BJ (cell line): ENCODE data around the gene ACAT2. TPM values are rescaled to one million over a fixed set of nuclear protein-coding genes. Genes with fewer than 3 reads are reported as not detected.
"Not testable (repeated sequence)": the region's sequence is repeated elsewhere in the genome, so short reads cannot be mapped to it uniquely, and the experiment has no call there.

Source experiments
- CTCF ChIA-PET: fragments of 350-600 bp; formaldehyde crosslinking; extraction: SDS; loops from one replicate; lab custom pipeline; 2021; ENCODE audit warnings: antibody characterized with exemption, inconsistent platforms; lab: Yijun Ruan, JAX
- POLR2A ChIA-PET: fragments of 300-600 bp; sonication (Branson Sonifier 250); formaldehyde crosslinking; extraction: SDS; loops from one replicate; lab custom pipeline; 2021; ENCODE audit warnings: antibody characterized with exemption; lab: Charles Lee
- DNase-seq: peaks from one replicate; pipeline ENCODE4 v3.0.0-alpha.2; 2011; ENCODE audit warnings: low read depth
- H3K27me3 ChIP-seq: 2 replicates; pipeline ENCODE4 v1.6.0; 2011; ENCODE audit warnings: low read length; ENCODE audit not compliant: control insufficient read depth, insufficient read depth
- H3K36me3 ChIP-seq: 2 replicates; pipeline ENCODE4 v1.5.1; 2011; ENCODE audit warnings: low read length; ENCODE audit not compliant: control insufficient read depth, insufficient read depth
- H3K4me3 ChIP-seq: 2 replicates; pipeline ENCODE4 v1.5.1; 2011; ENCODE audit warnings: low read depth, mild to moderate bottlenecking, control low read depth, low read length
- CTCF ChIP-seq: IDR thresholded peaks from 2 replicates; pipeline ENCODE4 v1.5.1; 2011; ENCODE audit warnings: low read depth, mild to moderate bottlenecking, control low read depth, inconsistent platforms, low read length, moderate library complexity; ENCODE audit not compliant: insufficient read depth
- polyA plus RNA-seq: library from polyadenylated mRNA; depleted of rRNA; stranded (reverse); fragments of >200 nt; gene quantifications from 2 replicates; pipeline ENCODE4 v1.2.3, GENCODE V29; 2011

The ACAT2 gene
- polyA plus RNA-seq, 1 experiment: 12.5 TPM

GRCh38 chr6:159715605-159716004 lies 46.2 kb upstream of the ACAT2 start:
- no peak for DNase-seq
- POLR2A ChIA-PET: no interaction called here
- CTCF ChIA-PET: interaction anchor here (1.5 kb wide), 1 partner anchor 14 kb away, joined by 3 read pairs; no protein-coding TSS in a partner anchor
- Histone ChIP-seq H3K27me3 (no peaks in the 10 kb centered on the region), H3K36me3 (no peaks in the 10 kb centered on the region), H3K4me3 (no peak overlapping the region)
- no peak for TF ChIP-seq CTCF

- ChIA-PET CTCF (interaction anchor here (0.6 to 1.7 kb wide), 4 partner anchors 10 to 1700 kb away, joined by 3 to 6 read pairs (median 4); partner anchors contain the start of gene WTAP), POLR2A (interaction anchor here (0.6 kb wide), 1 partner anchor 11 kb away, joined by 3 read pairs; the partner anchor contains the start of gene WTAP)
- no peak overlapping the region for H3K4me3 ChIP-seq
- no peak for TF ChIP-seq CTCF
- no peaks in the 10 kb centered on the region for H3K27me3 ChIP-seq
- no peaks in the 10 kb centered on the region for H3K36me3 ChIP-seq
- peak; percentile 93 for DNase-seq
These were observed 45.4 kb upstream of the ACAT2 start for GRCh38 chr6:159716247-159717096.

GRCh38 chr6:159718634-159719033 lies 43.2 kb upstream of the ACAT2 start:
- ChIA-PET POLR2A (no interaction called here), CTCF (interaction anchor here (2.0 kb wide), 1 partner anchor 27 kb away, joined by 9 read pairs; no protein-coding TSS in a partner anchor)
- no peak overlapping the region for H3K4me3 ChIP-seq
- DNase-seq: no peak
- H3K27me3 ChIP-seq: no peaks in the 10 kb centered on the region
- no peaks in the 10 kb centered on the region for H3K36me3 ChIP-seq
- TF ChIP-seq CTCF: no peak

- H3K36me3 ChIP-seq: no peaks in the 10 kb centered on the region
- ChIA-PET POLR2A (no interaction called here), CTCF (interaction anchor here (1.1 to 2.0 kb wide), 3 partner anchors 28 to 178 kb away, joined by 3 to 9 read pairs (median 6); partner anchors contain the start of gene ACAT2)
- no peak overlapping the region for H3K4me3 ChIP-seq
- TF ChIP-seq CTCF: no peak
- no peak for DNase-seq
- no peaks in the 10 kb centered on the region for H3K27me3 ChIP-seq
These were observed 42.6 kb upstream of the ACAT2 start for GRCh38 chr6:159719287-159719686.

GRCh38 chr6:159720708-159721107 lies 41.1 kb upstream of the ACAT2 start:
- no peaks in the 10 kb centered on the region for H3K36me3 ChIP-seq
- H3K27me3 ChIP-seq: no peaks in the 10 kb centered on the region
- no peak for DNase-seq
- POLR2A ChIA-PET: interaction anchor here (0.6 to 0.7 kb wide), 2 partner anchors 27 to 35 kb away, joined by 5 read pairs; no protein-coding TSS in a partner anchor
- peak; percentile 41; the same call in 1 of the 2 replicates for TF ChIP-seq CTCF
- no peak overlapping the region for H3K4me3 ChIP-seq
- CTCF ChIA-PET: interaction anchor here (0.6 to 2.0 kb wide), 14 partner anchors 10 to 1714 kb away, joined by 3 to 6 read pairs (median 4); partner anchors contain the start of gene ACAT2

- CTCF ChIA-PET, H3K36me3 ChIP-seq, H3K4me3 ChIP-seq, DNase-seq, POLR2A ChIA-PET, H3K27me3 ChIP-seq: not testable (repeated sequence)
These were observed 39.9 kb upstream of the ACAT2 start for GRCh38 chr6:159721981-159722380.
